GM12878 (cell line): ENCODE results near the gene TOP2B. TPM values are rescaled to one million over a fixed set of nuclear protein-coding genes. Genes with fewer than 3 reads are reported as not detected.

ENCODE experiments used
- ATAC-seq: fragments of 200-7000 bp; cut with Tn5 transposase; 3 replicates; pipeline ENCODE4 v1.9.1; 2020; ENCODE audit warnings: mild to moderate bottlenecking, moderate library complexity
- BruUV-seq: library from RNA; stranded (reverse); fragments of 400-500 nt; replicated peaks from 2 replicates; lab custom pipeline; 2021; lab: Mats Ljungman, UMichigan
- CTCF ChIA-PET: fragments of 300-600 bp; sonication (Branson Sonifier 250); formaldehyde crosslinking; extraction: SDS; loops from one replicate; lab custom pipeline; 2021; ENCODE audit warnings: inconsistent platforms; lab: Yijun Ruan, JAX
- POLR2A ChIA-PET: fragments of 350-600 bp; formaldehyde crosslinking; extraction: SDS; loops from one replicate; lab custom pipeline; 2021; ENCODE audit warnings: inconsistent platforms; lab: Charles Lee
- RAD21 ChIA-PET: fragments of 300-600 bp; sonication (Branson Sonifier 250); formaldehyde crosslinking; loops from one replicate; lab custom pipeline; 2023; ENCODE audit warnings: antibody characterized with exemption; ENCODE audit not compliant: unreplicated experiment; lab: Charles Lee
- SMC1A ChIA-PET: fragments of 300-600 bp; sonication (Branson Sonifier 250); formaldehyde crosslinking; loops from one replicate; lab custom pipeline; 2023; ENCODE audit not compliant: unreplicated experiment, uncharacterized antibody; lab: Charles Lee
- DNase-seq: peaks from one replicate; pipeline ENCODE4 v3.0.0-alpha.2; 2011; ENCODE audit warnings: low read depth, low spot score
- FAIRE-seq: peaks from 3 replicates; lab custom pipeline; 2011; peaks lifted over from hg19 to GRCh38; lab: Jason Lieb, UNC
- H2AFZ ChIP-seq: 2 replicates; pipeline ENCODE4 v1.6.0; 2011; ENCODE audit warnings: low read depth, low read length, control low read depth; ENCODE audit not compliant: control insufficient read depth
- H3K27ac ChIP-seq: 2 replicates; pipeline ENCODE4 v1.5.1; 2011; ENCODE audit warnings: control low read depth; ENCODE audit not compliant: control insufficient read depth, insufficient read depth
- H3K27me3 ChIP-seq, 2 experiments: replicated peaks in 1 of 2; 2 replicates each; pipeline versions ENCODE4 v1.6.0 to v1.6.1; 2011; ENCODE audit warnings: low read length in 1 of 2; ENCODE audit not compliant: control insufficient read depth in 2 of 2, insufficient read depth in 2 of 2
- H3K36me3 ChIP-seq, 2 experiments: 2 replicates each; pipeline ENCODE4 v1.5.1; 2011; ENCODE audit warnings: low read length in 1 of 2; ENCODE audit not compliant: control insufficient read depth in 2 of 2, insufficient read depth in 2 of 2
- H3K4me1 ChIP-seq: 2 replicates; pipeline ENCODE4 v1.6.1; 2011; ENCODE audit warnings: mild to moderate bottlenecking, low read length, moderate library complexity, mixed read lengths; ENCODE audit not compliant: control insufficient read depth, insufficient read depth
- H3K4me2 ChIP-seq: 2 replicates; pipeline ENCODE4 v1.6.0; 2011; ENCODE audit warnings: control low read depth; ENCODE audit not compliant: control insufficient read depth, insufficient read depth
- H3K4me3 ChIP-seq: fragments of 200-600 bp; sonication (generic); 2 replicates; pipeline ENCODE4 v1.5.1; 2016
- H3K79me2 ChIP-seq: 2 replicates; pipeline ENCODE4 v1.6.0; 2011; ENCODE audit warnings: low read length; ENCODE audit not compliant: control insufficient read depth, insufficient read depth
- H3K9ac ChIP-seq: 2 replicates; pipeline ENCODE4 v1.8.0; 2011; ENCODE audit warnings: low read length, control low read depth, mixed read lengths; ENCODE audit not compliant: control insufficient read depth, insufficient read depth
- H3K9me3 ChIP-seq: replicated peaks from 3 replicates; pipeline ENCODE4 v1.5.1; 2011; ENCODE audit warnings: mild to moderate bottlenecking, low read length; ENCODE audit not compliant: control insufficient read depth, insufficient read depth
- H4K20me1 ChIP-seq: 2 replicates; pipeline ENCODE4 v1.6.0; 2011; ENCODE audit not compliant: control insufficient read depth, insufficient read depth
- EGR1 ChIP-seq, 2 experiments: IDR thresholded peaks; 1 replicate in 1 of 2; 2 replicates in 1 of 2; pipeline ENCODE4 v1.6.1; 2011 to 2012; ENCODE audit warnings: low read depth in 2 of 2, low read length in 2 of 2, borderline replicate concordance in 1 of 2, mild to moderate bottlenecking in 1 of 2, moderate library complexity in 1 of 2
- FOXM1 ChIP-seq: IDR thresholded peaks from 2 replicates; pipeline ENCODE4 v1.6.1; 2012; ENCODE audit warnings: low read depth, mild to moderate bottlenecking, inconsistent platforms, low read length, moderate library complexity
- IRF4 ChIP-seq: IDR thresholded peaks from 2 replicates; pipeline ENCODE4 v1.6.1; 2011; ENCODE audit warnings: low read depth, low read length
- KAT2A ChIP-seq: conservative IDR thresholded peaks from 2 replicates; pipeline ENCODE4 v1.6.1; 2011; ENCODE audit warnings: low read depth, low read length; ENCODE audit not compliant: control insufficient read depth
- MYC ChIP-seq: IDR thresholded peaks from 2 replicates; pipeline ENCODE4 v1.6.1; 2011; ENCODE audit warnings: mild to moderate bottlenecking, low read length, moderate library complexity, inconsistent platforms; ENCODE audit not compliant: insufficient read depth, insufficient replicate concordance, insufficient read length, severe bottlenecking
- NRF1 ChIP-seq: conservative IDR thresholded peaks from 2 replicates; pipeline ENCODE4 v1.6.1; 2011; ENCODE audit warnings: mild to moderate bottlenecking, low read depth, low read length, improper control_type of control experiment
- PML ChIP-seq: IDR thresholded peaks from 2 replicates; pipeline ENCODE4 v1.6.1; 2012; ENCODE audit warnings: low read length, inconsistent platforms
- SREBF1 ChIP-seq: IDR thresholded peaks from 2 replicates; pipeline ENCODE4 v1.6.1; 2012; ENCODE audit warnings: mild to moderate bottlenecking, low read length
- TCF3 ChIP-seq: IDR thresholded peaks from 2 replicates; pipeline ENCODE4 v1.6.1; 2012; ENCODE audit warnings: low read depth, mild to moderate bottlenecking, low read length, borderline replicate concordance; ENCODE audit not compliant: insufficient read depth
- ZBED1 ChIP-seq: IDR thresholded peaks from 2 replicates; pipeline ENCODE4 v1.6.1; 2016; ENCODE audit warnings: borderline replicate concordance
- ZNF217 ChIP-seq: fragments of 450-650 bp; IDR thresholded peaks from 2 replicates; pipeline ENCODE4 v1.6.1; 2017; ENCODE audit warnings: antibody characterized with exemption, mild to moderate bottlenecking
- ZNF24 ChIP-seq: fragments of 450-650 bp; IDR thresholded peaks from 2 replicates; pipeline ENCODE4 v1.6.1; 2017; ENCODE audit warnings: antibody characterized with exemption, mild to moderate bottlenecking
- ZNF384 ChIP-seq: IDR thresholded peaks from 2 replicates; pipeline ENCODE4 v1.6.1; 2012; ENCODE audit warnings: low read depth, mild to moderate bottlenecking, low read length, improper control_type of control experiment, borderline replicate concordance
- WGBS: methylation state at CpG from one replicate; pipeline ENCODE4 v1.1.6; 2016; ENCODE audit warnings: low lambda C conversion rate; ENCODE audit not compliant: insufficient replicate concordance, insufficient coverage; ENCODE audit errors: missing lambda C conversion rate; 5-methylcytosine and 5-hydroxymethylcytosine counted together
- in situ Hi-C: fragments of 300-500 bp; cut with MboI; formaldehyde crosslinking; loops from 9 replicates; pipeline ENCODE4 v1.14.3; 2018; ENCODE audit warnings: mixed read lengths
- intact Hi-C: fragments of 100-400 bp; cut with micrococcal nuclease; formaldehyde crosslinking; loops from one replicate; pipeline ENCODE4 v1.14.2; 2022; ENCODE audit not compliant: unreplicated experiment
- polyA plus RNA-seq, 11 experiments: library from polyadenylated mRNA; depleted of rRNA in 4 of 11; unstranded in 6 of 11; stranded (reverse) in 5 of 11; fragments of >200 nt; fragmentation: Nextera tagmentation in 4 of 11; fragmentation: Illumina TruSeq in 1 of 11; extraction: Ambion mirVana in 4 of 11; extraction: Trizol in 1 of 11; gene quantifications; 1 replicate in 1 of 11; 2 replicates in 10 of 11; pipeline versions ENCODE4 v1.2.1 to v1.2.3, GENCODE V29; 2011 to 2016; ENCODE audit warnings: inconsistent platforms in 2 of 11, missing spikeins in 2 of 11, low read depth in 1 of 11
- total RNA-seq, 4 experiments: library from RNA; depleted of rRNA in 3 of 4; stranded (reverse); fragments of >200 nt in 3 of 4; fragmentation: Illumina TruSeq in 1 of 4; extraction: Trizol in 1 of 4; gene quantifications; 2 replicates each; pipeline versions ENCODE4 v1.2.1 to v1.2.3, GENCODE V29; 2013 to 2021
- TF ChIP-seq, protein P1 (sequence below): fragments of 450-650 bp; IDR thresholded peaks from 2 replicates; pipeline ENCODE4 v1.6.1; 2016; ENCODE audit warnings: mild to moderate bottlenecking

TOP2B gene
- total and polyA plus RNA-seq, 10 of the 15 experiments (the other 5 are each of a cell fraction or from before 2014, with no cell fraction given) = 28.6 to 134 (median 83.4) TPM

DNA sequence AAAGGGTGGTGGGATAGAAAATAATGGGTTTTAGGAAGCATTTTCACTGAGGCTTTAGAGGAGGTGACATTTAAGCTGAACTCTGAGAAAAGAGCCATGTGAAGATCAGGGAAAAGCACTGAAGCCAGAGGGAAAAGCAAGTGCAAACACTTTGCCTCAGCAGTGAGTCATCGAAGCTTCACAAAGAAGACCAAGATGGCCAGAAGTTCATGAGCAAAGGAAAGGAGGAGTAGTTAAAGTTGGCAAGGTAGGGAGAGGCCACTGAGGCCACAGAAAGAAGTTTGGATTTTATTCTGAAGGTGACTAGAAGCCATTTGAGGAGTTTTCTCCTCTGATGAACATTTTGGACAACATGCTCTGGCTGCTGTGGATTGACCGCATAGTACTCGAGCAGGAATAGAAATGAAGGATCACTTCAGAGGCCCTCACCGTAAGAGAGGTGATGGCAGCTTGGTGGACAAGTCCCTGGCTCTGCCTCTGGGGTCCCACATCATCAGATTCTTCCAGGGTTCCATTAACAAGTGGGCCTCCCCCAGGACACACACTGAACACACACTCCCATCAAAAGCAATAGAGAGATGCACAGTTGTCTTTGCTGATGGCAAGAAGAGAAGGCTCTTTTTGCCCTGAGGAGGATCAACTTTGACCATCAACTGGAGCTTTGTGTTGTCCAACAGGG is 75.5 kb downstream of the TOP2B start:
- POLR2A ChIA-PET = no interaction called here
- no peak for TF ChIP-seq FOXM1
- no peak for TF ChIP-seq ZNF384
- no peak for TF ChIP-seq ZNF217
- TF ChIP-seq SREBF1 = no peak
- no peak for TF ChIP-seq ZBED1
- no peak for TF ChIP-seq ZNF24
- no peak for TF ChIP-seq PML
- TF ChIP-seq, protein P1, sequence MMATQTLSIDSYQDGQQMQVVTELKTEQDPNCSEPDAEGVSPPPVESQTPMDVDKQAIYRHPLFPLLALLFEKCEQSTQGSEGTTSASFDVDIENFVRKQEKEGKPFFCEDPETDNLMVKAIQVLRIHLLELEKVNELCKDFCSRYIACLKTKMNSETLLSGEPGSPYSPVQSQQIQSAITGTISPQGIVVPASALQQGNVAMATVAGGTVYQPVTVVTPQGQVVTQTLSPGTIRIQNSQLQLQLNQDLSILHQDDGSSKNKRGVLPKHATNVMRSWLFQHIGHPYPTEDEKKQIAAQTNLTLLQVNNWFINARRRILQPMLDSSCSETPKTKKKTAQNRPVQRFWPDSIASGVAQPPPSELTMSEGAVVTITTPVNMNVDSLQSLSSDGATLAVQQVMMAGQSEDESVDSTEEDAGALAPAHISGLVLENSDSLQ = no peak
- TF ChIP-seq MYC = no peak
- no peak for TF ChIP-seq EGR1 (IDR thresholded peaks at IDR 0.05; ENCODE audit: borderline replicate concordance in 1 of 2, low read depth in 2 of 2, low read length in 2 of 2)
- TF ChIP-seq IRF4 = no peak
- TF ChIP-seq NRF1 = no peak
- no peak for TF ChIP-seq KAT2A
- no peak for TF ChIP-seq TCF3

More for the DNA sequence above, 75.5 kb downstream of the TOP2B start:
- Histone ChIP-seq H3K79me2 (no peaks in the 10 kb centered on the region), H3K36me3 (no peaks in the 10 kb centered on the region), H3K27ac (no peak overlapping the region), H2AFZ (no peak overlapping the region), H3K9me3 (no peaks in the 10 kb centered on the region; the same call in 2 of the 3 replicates), H3K9ac (no peak overlapping the region), H4K20me1 (no peaks in the 10 kb centered on the region), H3K4me1 (no peaks in the 10 kb centered on the region), H3K27me3 (no peaks in the 10 kb centered on the region; a peak in 1 of 4 replicates), H3K4me3 (no peak overlapping the region), H3K4me2 (no peak overlapping the region)
- ATAC-seq = no peak
- SMC1A ChIA-PET = no interaction called here
- in situ Hi-C loops (no loop called here), intact Hi-C loops (no loop called here)
- WGBS = 71% methylated on average over 4 of the region's 4 CpGs
- DNase-seq = no peak
- no TSS peak for BruUV-seq
- RAD21 ChIA-PET = no interaction called here
- CTCF ChIA-PET = interaction anchor here (1.1 to 1.3 kb wide), 3 partner anchors 56 to 813 kb away, joined by 3 read pairs; no protein-coding TSS in a partner anchor
- FAIRE-seq = no peak
